ENCODE results near the gene TIMM8B.
"Not testable (repeated sequence)": the region's sequence is repeated elsewhere in the genome, so short reads cannot be mapped to it uniquely, and the experiment has no call there.

Gene TIMM8B

DNA sequence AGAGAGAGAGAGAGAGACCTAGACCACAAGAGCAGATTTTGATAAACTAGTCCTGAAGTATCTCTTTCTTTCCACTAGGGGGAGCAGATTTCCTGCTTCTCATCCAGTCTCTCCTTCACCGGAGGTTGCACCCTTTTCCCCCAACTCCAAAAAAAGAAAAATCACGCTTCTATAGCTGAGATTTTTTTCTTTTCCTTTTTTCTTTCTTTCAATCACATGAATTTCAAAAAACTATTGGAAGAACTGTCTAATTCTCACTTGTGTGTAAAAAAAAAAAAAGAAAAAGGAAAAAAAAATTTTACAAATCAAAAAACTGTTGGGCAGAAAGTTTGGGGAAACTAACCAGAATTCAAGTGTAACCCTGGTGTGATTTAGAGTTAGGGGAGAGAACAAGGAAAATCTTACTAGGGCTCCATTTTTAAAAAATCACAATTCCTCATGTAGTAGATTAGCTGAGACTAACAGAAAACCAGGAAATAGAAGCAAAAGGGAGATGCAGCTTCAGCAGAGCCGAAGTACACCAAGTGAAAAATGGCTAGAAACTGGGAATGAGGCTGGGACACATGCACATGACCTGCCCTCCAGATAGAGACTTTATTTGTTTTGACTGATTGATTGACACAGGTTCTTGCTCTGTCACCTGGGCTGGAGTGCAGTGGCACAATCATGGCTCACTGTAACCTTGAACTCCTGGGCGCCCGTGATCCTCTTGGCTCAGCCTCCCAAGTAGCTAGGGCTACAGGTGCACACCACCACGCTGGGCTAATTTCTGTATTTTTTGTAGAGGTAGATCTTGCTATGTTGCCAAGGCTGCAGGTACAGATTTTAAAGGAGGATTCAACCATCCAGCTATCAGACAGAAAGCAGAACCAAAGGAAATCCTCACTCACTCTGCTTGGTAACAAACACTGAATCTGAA is 27.2 kb upstream of the TIMM8B start:
- Histone ChIP-seq H3K9ac (ENCODE audit: low read length) (no peak overlapping the region), H3K27me3 (ENCODE audit: control insufficient read depth, insufficient read depth, low read length) (no peaks in the 10 kb centered on the region), H3K9me3 (ENCODE audit: control insufficient read depth, insufficient read depth, low read depth, low read length) (no peaks in the 10 kb centered on the region), H3K4me1 (ENCODE audit: control insufficient read depth, insufficient read depth, low read length) (no peaks in the 10 kb centered on the region), H3K36me3 (ENCODE audit: control insufficient read depth, insufficient read depth, low read length) (no peaks in the 10 kb centered on the region), H3K4me3 (ENCODE audit: low read depth, low read length) (no peak overlapping the region), H3K27ac (ENCODE audit: low read depth, low read length) (no peak overlapping the region)

DNA sequence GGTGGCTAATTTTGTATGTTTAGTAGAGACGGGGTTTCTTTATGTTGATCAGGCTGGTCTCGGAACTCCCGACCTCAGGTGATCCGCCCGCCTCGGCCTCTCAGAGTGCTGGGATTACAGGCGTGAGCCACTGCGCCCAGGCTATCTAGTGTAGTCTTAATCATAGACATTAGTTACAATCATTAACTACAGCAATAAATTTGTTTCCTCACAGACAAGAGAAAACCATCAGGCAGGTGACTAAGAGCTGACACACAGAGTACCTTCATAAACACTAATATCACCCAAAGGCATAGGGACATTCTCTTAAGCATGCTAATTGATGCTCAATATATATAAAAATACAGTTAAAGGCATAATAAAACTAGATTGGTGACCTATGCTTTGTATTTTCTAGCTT is 19.5 kb upstream of the TIMM8B start:
- no peaks in the 10 kb centered on the region for H3K36me3 ChIP-seq (ENCODE audit: control insufficient read depth, insufficient read depth, low read length)
- no peak overlapping the region for H3K4me3 ChIP-seq (ENCODE audit: low read depth, low read length)
- no peak overlapping the region for H3K9ac ChIP-seq (ENCODE audit: low read length)

DNA sequence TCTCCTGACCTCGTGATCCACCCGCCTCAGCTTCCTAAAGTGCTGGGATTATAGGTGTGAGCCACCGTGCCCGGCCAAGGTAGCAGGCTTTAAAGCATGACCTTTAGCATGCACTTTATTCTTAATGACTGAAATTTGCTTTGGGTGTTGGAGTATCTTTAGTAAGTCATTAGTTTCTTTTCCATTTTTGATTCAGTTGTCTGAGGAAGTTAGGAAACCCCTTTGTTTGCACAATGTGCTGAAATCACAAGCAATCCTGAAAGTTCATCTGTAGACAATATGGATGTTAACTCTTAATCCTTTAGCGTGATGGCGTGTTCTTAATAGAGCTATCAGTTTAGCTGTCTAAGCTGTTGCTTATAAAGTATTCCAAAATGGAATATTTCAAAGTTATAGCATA is 16.9 kb upstream of the TIMM8B start:
- Histone ChIP-seq H3K4me1 (ENCODE audit: control insufficient read depth, insufficient read depth, low read length) (no peaks in the 10 kb centered on the region), H3K36me3 (ENCODE audit: control insufficient read depth, insufficient read depth, low read length) (no peaks in the 10 kb centered on the region), H3K27ac (ENCODE audit: low read depth, low read length) (no peak overlapping the region), H3K4me3 (ENCODE audit: low read depth, low read length) (no peak overlapping the region), H3K9me3 (ENCODE audit: control insufficient read depth, insufficient read depth, low read depth, low read length) (no peaks in the 10 kb centered on the region), H3K9ac (ENCODE audit: low read length) (no peak overlapping the region), H3K27me3 (ENCODE audit: control insufficient read depth, insufficient read depth, low read length) (no peaks in the 10 kb centered on the region)

More for the DNA sequence above, 19.5 kb upstream of the TIMM8B start:
- no peaks in the 10 kb centered on the region for H3K9me3 ChIP-seq (ENCODE audit: control insufficient read depth, insufficient read depth, low read depth, low read length)
- H3K27me3 ChIP-seq (ENCODE audit: control insufficient read depth, insufficient read depth, low read length): no peaks in the 10 kb centered on the region
- H3K27ac ChIP-seq (ENCODE audit: low read depth, low read length): no peak overlapping the region
- H3K4me1 ChIP-seq (ENCODE audit: control insufficient read depth, insufficient read depth, low read length): no peaks in the 10 kb centered on the region

DNA sequence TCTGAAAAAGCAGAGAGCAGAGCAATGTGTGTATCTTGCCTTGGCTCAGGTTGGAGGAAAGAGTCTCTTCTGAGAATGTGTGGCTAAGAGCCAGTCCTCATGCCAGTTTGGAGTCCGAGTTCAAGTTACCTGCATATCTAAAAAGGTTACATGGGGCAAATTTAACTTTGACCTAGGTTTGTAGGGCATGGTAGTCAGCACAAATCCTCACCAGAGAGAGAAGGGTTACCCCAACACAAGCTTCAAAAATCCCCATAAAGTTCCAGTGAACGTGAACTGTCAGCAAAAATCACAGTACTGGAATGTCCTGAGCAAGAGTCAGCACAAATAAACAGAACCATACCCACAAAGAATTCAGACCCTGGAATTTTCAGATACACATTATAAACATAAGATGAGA is 13.9 kb upstream of the TIMM8B start:
- Histone ChIP-seq H3K4me1 (ENCODE audit: control insufficient read depth, insufficient read depth, low read length) (no peaks in the 10 kb centered on the region), H3K9me3 (ENCODE audit: control insufficient read depth, insufficient read depth, low read depth, low read length) (no peaks in the 10 kb centered on the region), H3K9ac (ENCODE audit: low read length) (no peak overlapping the region), H3K27ac (ENCODE audit: low read depth, low read length) (no peak overlapping the region), H3K27me3 (ENCODE audit: control insufficient read depth, insufficient read depth, low read length) (no peaks in the 10 kb centered on the region), H3K4me3 (ENCODE audit: low read depth, low read length) (no peak overlapping the region), H3K36me3 (ENCODE audit: control insufficient read depth, insufficient read depth, low read length) (peaks cover 16% of the 10 kb centered on the region)

DNA sequence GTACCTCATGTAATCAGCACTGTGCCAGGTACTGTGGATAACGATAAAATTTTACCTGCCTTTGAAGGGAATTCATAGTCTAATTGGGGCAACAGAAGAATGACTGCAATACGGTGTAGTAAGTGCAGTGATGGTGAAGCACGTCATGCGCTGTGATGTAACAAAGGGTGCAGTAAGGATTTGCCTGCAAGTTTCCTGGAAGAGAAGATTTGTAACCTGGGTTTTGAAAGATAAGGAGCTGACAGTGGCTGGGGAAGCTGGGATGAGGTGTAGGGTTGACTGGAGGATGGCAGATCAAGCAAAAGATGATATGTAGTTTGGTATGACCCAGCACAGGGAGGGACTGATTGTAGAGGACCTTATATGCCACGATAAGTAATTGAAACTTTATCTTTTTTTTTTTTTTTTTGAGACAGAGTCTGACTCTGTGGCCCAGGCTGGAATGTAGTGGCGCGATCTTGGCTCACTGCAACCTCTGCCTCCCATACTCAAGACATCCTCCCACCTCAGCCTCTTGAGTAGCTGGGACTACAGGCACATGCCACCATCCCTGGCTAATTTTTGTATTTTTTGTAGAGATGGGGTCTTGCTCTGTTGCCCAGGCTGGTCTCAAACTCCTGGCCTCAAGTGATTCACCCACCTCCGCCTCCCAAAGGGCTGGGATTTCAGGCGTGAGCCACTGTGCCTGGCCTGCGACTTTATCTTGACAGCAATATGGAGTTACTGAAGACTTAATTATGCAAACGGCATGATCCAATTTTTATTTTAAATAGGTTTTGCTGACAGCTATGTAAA is 11.4 kb upstream of the TIMM8B start:
- H3K27me3 ChIP-seq (ENCODE audit: control insufficient read depth, insufficient read depth, low read length): no peaks in the 10 kb centered on the region
- peaks cover 34% of the 10 kb centered on the region for H3K36me3 ChIP-seq (ENCODE audit: control insufficient read depth, insufficient read depth, low read length)
- H3K27ac ChIP-seq (ENCODE audit: low read depth, low read length): no peak overlapping the region
- H3K9me3 ChIP-seq (ENCODE audit: control insufficient read depth, insufficient read depth, low read depth, low read length): no peaks in the 10 kb centered on the region
- no peak overlapping the region for H3K9ac ChIP-seq (ENCODE audit: low read length)
- H3K4me3 ChIP-seq (ENCODE audit: low read depth, low read length): no peak overlapping the region
- H3K4me1 ChIP-seq (ENCODE audit: control insufficient read depth, insufficient read depth, low read length): no peaks in the 10 kb centered on the region

DNA sequence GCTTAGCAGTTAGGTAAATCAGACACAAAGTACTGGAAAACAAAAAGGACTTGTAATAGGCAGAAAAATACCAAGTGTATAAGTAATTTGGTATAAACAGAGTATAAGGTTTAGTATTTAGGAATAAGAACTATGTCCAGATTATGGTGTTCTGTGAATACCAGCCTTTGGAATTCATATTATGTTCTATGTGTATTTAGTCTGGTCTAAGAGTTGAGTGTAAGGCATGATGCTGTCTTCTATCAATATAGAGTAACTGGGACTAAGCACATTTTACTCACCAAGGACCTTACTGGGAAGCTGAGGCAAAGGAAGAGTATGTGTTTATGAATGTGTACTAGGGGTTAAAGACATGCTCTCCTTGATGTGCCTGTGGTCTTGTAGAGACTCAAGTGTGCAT is 9.6 kb upstream of the TIMM8B start:
- Histone ChIP-seq H3K4me1 (ENCODE audit: control insufficient read depth, insufficient read depth, low read length) (no peaks in the 10 kb centered on the region), H3K36me3 (ENCODE audit: control insufficient read depth, insufficient read depth, low read length) (peaks cover 51% of the 10 kb centered on the region), H3K9ac (ENCODE audit: low read length) (no peak overlapping the region), H3K27ac (ENCODE audit: low read depth, low read length) (no peak overlapping the region), H3K4me3 (ENCODE audit: low read depth, low read length) (no peak overlapping the region), H3K27me3 (ENCODE audit: control insufficient read depth, insufficient read depth, low read length) (no peaks in the 10 kb centered on the region), H3K9me3 (ENCODE audit: control insufficient read depth, insufficient read depth, low read depth, low read length) (no peaks in the 10 kb centered on the region)

DNA sequence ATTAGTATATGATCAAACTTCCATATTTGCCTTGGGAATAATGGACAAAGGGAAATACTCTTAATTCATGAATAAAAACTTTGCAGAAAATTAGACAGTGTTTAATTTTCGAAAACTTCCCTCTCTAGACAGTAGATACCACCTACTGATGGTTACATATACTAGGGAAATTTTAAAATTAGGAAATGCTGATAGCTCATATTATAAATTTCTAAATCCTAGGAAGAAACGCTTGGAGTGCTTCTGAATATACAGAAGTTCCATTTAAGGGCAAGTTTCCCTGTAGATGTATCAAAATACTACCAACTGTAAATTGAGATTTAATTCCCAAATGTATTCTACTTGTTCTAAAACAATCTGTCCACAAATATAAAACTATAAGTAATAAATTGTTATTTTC is 8.7 kb upstream of the TIMM8B start:
- not testable (repeated sequence) for H3K27ac ChIP-seq (ENCODE audit: low read depth, low read length); H3K4me3 ChIP-seq (ENCODE audit: low read depth, low read length); H3K4me1 ChIP-seq (ENCODE audit: control insufficient read depth, insufficient read depth, low read length); H3K9me3 ChIP-seq (ENCODE audit: control insufficient read depth, insufficient read depth, low read depth, low read length); H3K27me3 ChIP-seq (ENCODE audit: control insufficient read depth, insufficient read depth, low read length); H3K9ac ChIP-seq (ENCODE audit: low read length)
- peaks cover 59% of the 10 kb centered on the region for H3K36me3 ChIP-seq (ENCODE audit: control insufficient read depth, insufficient read depth, low read length)

DNA sequence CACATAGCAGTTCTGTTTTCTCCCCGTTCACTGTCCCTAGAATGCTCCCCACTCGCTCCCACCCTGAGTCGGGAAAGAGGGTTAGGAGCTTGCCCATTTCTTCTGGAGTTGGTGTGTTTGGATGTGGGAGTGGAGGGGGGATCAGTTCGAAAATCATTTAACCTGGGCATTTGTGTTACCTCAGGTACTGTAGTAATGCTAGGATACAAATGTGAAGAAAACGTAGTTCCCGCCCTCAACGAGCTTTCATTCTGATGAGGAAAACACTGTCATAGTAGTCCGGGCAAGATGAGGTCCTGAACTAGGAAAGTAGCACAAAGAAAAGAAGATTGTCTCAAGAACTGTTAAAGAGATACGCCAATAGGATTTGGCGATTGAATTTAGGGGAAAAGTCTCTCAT is 656 bp upstream of the TIMM8B start:
- H3K36me3 ChIP-seq (ENCODE audit: control insufficient read depth, insufficient read depth, low read length): peaks cover 80% of the 10 kb centered on the region
- H3K9me3 ChIP-seq (ENCODE audit: control insufficient read depth, insufficient read depth, low read depth, low read length): no peaks in the 10 kb centered on the region
- peak overlapping the region; percentile 84 for H3K4me3 ChIP-seq (ENCODE audit: low read depth, low read length)
- H3K4me1 ChIP-seq (ENCODE audit: control insufficient read depth, insufficient read depth, low read length): no peaks in the 10 kb centered on the region; the same call in 1 of the 2 replicates
- H3K9ac ChIP-seq (ENCODE audit: low read length): peak overlapping the region; percentile 93
- peak overlapping the region; percentile 27; the same call in 1 of the 2 replicates for H3K27ac ChIP-seq (ENCODE audit: low read depth, low read length)
- H3K27me3 ChIP-seq (ENCODE audit: control insufficient read depth, insufficient read depth, low read length): no peaks in the 10 kb centered on the region

DNA sequence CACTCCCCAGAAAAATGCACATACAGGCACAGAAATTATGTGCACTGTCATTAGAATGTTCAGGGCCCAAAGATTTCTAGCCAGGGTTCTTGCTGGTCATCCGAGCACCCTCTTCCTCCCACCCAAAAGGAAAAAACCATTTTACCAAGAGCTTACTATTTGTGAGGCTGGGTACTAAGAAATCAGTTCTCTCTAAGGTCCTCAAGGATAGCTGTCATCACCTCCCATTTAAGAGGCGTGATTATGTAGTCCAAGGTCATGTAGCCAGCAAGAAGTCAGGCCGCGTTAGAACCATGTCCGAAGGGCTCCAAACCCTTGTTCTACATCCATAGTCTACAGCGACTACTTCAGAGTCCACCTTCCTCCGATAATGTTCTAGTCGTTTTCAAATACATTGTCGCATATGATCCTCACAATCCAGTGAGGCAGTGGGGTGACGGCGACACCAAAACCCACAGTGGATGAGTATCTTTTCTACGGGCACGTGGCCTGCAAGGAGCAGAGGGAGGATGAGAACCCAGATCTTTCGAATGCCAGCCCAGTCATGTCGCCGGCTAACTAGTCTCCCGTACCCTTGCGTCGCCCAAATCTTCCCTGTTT is 634 bp downstream of the TIMM8B start:
- Histone ChIP-seq H3K27ac (ENCODE audit: low read depth, low read length) (peak overlapping the region; percentile 24; the same call in 1 of the 2 replicates), H3K4me1 (ENCODE audit: control insufficient read depth, insufficient read depth, low read length) (no peaks in the 10 kb centered on the region; the same call in 1 of the 2 replicates)

DNA sequence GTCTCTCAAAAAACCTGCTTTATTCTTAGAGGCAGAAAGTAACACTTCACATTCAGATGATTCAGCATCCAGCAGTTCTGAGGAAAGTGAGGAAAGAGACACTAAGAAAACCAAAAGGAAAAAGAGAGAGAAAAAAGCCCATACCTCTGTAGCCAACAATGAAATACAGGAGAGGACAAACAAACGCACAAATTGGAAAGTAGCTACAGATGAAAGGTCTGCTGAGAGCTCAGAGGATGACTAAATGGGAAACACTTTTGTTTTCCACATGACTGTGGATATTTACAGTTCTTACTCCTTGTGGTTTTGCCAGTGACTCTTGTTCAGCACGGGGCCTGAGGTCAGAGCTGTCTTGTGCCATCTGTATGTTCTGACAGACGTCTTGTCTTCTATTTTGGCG is 3.8 kb downstream of the TIMM8B start:
- Histone ChIP-seq H3K27ac (ENCODE audit: low read depth, low read length) (no peak overlapping the region), H3K4me3 (ENCODE audit: low read depth, low read length) (no peak overlapping the region), H3K36me3 (ENCODE audit: control insufficient read depth, insufficient read depth, low read length) (peaks cover 73% of the 10 kb centered on the region), H3K27me3 (ENCODE audit: control insufficient read depth, insufficient read depth, low read length) (no peaks in the 10 kb centered on the region), H3K9ac (ENCODE audit: low read length) (no peak overlapping the region), H3K4me1 (ENCODE audit: control insufficient read depth, insufficient read depth, low read length) (no peaks in the 10 kb centered on the region; the same call in 1 of the 2 replicates), H3K9me3 (ENCODE audit: control insufficient read depth, insufficient read depth, low read depth, low read length) (no peaks in the 10 kb centered on the region)

More for the DNA sequence above, 634 bp downstream of the TIMM8B start:
- H3K9me3 ChIP-seq (ENCODE audit: control insufficient read depth, insufficient read depth, low read depth, low read length): no peaks in the 10 kb centered on the region
- peaks cover 75% of the 10 kb centered on the region for H3K36me3 ChIP-seq (ENCODE audit: control insufficient read depth, insufficient read depth, low read length)
- no peaks in the 10 kb centered on the region for H3K27me3 ChIP-seq (ENCODE audit: control insufficient read depth, insufficient read depth, low read length)
- H3K4me3 ChIP-seq (ENCODE audit: low read depth, low read length): peak overlapping the region; percentile 84
- H3K9ac ChIP-seq (ENCODE audit: low read length): peak overlapping the region; percentile 93
